Caco-2 (cell line): ENCODE measurements around the gene GPX2. TPM values are rescaled to one million over a fixed set of nuclear protein-coding genes. Genes with fewer than 3 reads are reported as not detected.

Experiments
- BruUV-seq: library from RNA; stranded (reverse); fragments of 400-500 nt; replicated peaks from 2 replicates; lab custom pipeline; 2021; lab: Mats Ljungman, UMichigan
- CTCF ChIA-PET: fragments of 300-600 bp; sonication (Branson Sonifier 250); formaldehyde crosslinking; loops from one replicate; lab custom pipeline; 2022; ENCODE audit warnings: antibody characterized with exemption; lab: Charles Lee
- POLR2A ChIA-PET: fragments of 300-600 bp; sonication (Branson Sonifier 250); formaldehyde crosslinking; loops from one replicate; lab custom pipeline; 2022; ENCODE audit warnings: antibody characterized with exemption; lab: Charles Lee
- DNase-seq, 2 experiments: peaks; one replicate each; pipeline versions ENCODE4 v3.0.0 to v3.0.0-alpha.2; 2020 to 2022
- H3K27me3 ChIP-seq: replicated peaks from 2 replicates; pipeline ENCODE4 v1.6.0; 2011; ENCODE audit warnings: low read length; ENCODE audit not compliant: control insufficient read depth, insufficient read depth
- H3K36me3 ChIP-seq: 2 replicates; pipeline ENCODE4 v1.5.1; 2011; ENCODE audit warnings: low read length; ENCODE audit not compliant: control insufficient read depth, insufficient read depth
- H3K4me1 ChIP-seq: fragments of 250-450 bp; sonication (Bioruptor Pico); 2 replicates; pipeline ENCODE4 v1.5.1; 2020; ENCODE audit warnings: mild to moderate bottlenecking
- H3K4me3 ChIP-seq: 2 replicates; pipeline ENCODE4 v1.5.1; 2011; ENCODE audit warnings: low read depth, mild to moderate bottlenecking, control low read depth, low read length
- H3K9me3 ChIP-seq: fragments of 250-450 bp; sonication (Bioruptor Pico); 2 replicates; pipeline ENCODE4 v1.5.1; 2020; ENCODE audit warnings: mild to moderate bottlenecking, moderate library complexity
- H3K27ac Mint-ChIP-seq: one replicate; pipeline ENCODE4 v1.8.0; 2022; ENCODE audit warnings: mixed read lengths; ENCODE audit not compliant: unreplicated experiment
- H3K27me3 Mint-ChIP-seq: one replicate; pipeline ENCODE4 v1.8.0; 2022; ENCODE audit warnings: mixed read lengths; ENCODE audit not compliant: insufficient read depth, unreplicated experiment
- H3K36me3 Mint-ChIP-seq: one replicate; pipeline ENCODE4 v1.8.0; 2022; ENCODE audit warnings: mild to moderate bottlenecking, mixed read lengths; ENCODE audit not compliant: insufficient read depth, unreplicated experiment
- H3K4me1 Mint-ChIP-seq: one replicate; pipeline ENCODE4 v1.8.0; 2022; ENCODE audit warnings: low read depth, mixed read lengths; ENCODE audit not compliant: unreplicated experiment
- H3K4me3 Mint-ChIP-seq: one replicate; pipeline ENCODE4 v1.8.0; 2022; ENCODE audit warnings: mild to moderate bottlenecking, moderate library complexity, mixed read lengths; ENCODE audit not compliant: unreplicated experiment
- H3K9me3 Mint-ChIP-seq: one replicate; pipeline ENCODE4 v1.8.0; 2022; ENCODE audit warnings: mixed read lengths; ENCODE audit not compliant: unreplicated experiment
- intact Hi-C: fragments of 100-400 bp; cut with micrococcal nuclease; formaldehyde crosslinking; loops from one replicate; pipeline ENCODE4 v1.10.0; 2022; ENCODE audit not compliant: unreplicated experiment
- total RNA-seq: library from RNA; stranded (reverse); gene quantifications from 2 replicates; pipeline ENCODE4 v1.2.3, GENCODE V29; 2022
- TF ChIP-seq, protein P1 (sequence below), 2 experiments: fragments of 200-600 bp in 1 of 2; IDR thresholded peaks; 1 replicate in 1 of 2; 2 replicates in 1 of 2; pipeline versions ENCODE4 v1.5.1 to v1.8.0; 2011 to 2022; ENCODE audit warnings: antibody characterized with exemption in 1 of 2, control low read depth in 1 of 2, inconsistent platforms in 1 of 2, low read depth in 1 of 2, low read length in 1 of 2, mild to moderate bottlenecking in 1 of 2, moderate library complexity in 1 of 2; ENCODE audit not compliant: insufficient read depth in 1 of 2, severe bottlenecking in 1 of 2, unreplicated experiment in 1 of 2

Gene GPX2
- total RNA-seq, 1 experiment from 2014 or later = 48.1 TPM

DNA sequence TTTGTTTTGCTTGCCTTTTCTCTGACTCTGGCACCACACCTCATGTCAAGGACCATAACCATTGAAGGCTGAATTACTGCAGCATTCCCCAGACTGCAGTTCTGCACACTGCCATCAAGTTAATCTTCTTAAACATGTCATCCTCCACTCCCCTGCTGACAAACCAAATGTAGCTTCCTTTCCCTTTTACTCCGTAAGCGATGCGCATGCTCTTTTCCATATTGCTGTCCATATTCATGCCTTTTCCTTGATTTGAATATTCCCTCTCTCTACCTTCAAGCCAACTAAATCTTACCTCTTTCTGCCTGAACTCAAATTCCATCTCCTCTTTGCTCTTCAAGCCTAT lies 13.6 kb downstream of the GPX2 start:
- H3K27ac Mint-ChIP-seq = no peak overlapping the region
- no peaks in the 10 kb centered on the region for H3K27me3 Mint-ChIP-seq
- intact Hi-C loops = no loop called here
- no peak overlapping the region for H3K4me3 Mint-ChIP-seq
- Histone ChIP-seq H3K4me3 (no peak overlapping the region), H3K9me3 (no peaks in the 10 kb centered on the region), H3K27me3 (no peaks in the 10 kb centered on the region), H3K4me1 (peaks cover 7% of the 10 kb centered on the region), H3K36me3 (peaks cover 2% of the 10 kb centered on the region)
- peaks cover 6% of the 10 kb centered on the region for H3K4me1 Mint-ChIP-seq
- H3K36me3 Mint-ChIP-seq = peaks cover 24% of the 10 kb centered on the region
- DNase-seq = no peak
- ChIA-PET CTCF (no interaction called here), POLR2A (no interaction called here)
- no TSS peak for BruUV-seq
- TF ChIP-seq, protein P1, sequence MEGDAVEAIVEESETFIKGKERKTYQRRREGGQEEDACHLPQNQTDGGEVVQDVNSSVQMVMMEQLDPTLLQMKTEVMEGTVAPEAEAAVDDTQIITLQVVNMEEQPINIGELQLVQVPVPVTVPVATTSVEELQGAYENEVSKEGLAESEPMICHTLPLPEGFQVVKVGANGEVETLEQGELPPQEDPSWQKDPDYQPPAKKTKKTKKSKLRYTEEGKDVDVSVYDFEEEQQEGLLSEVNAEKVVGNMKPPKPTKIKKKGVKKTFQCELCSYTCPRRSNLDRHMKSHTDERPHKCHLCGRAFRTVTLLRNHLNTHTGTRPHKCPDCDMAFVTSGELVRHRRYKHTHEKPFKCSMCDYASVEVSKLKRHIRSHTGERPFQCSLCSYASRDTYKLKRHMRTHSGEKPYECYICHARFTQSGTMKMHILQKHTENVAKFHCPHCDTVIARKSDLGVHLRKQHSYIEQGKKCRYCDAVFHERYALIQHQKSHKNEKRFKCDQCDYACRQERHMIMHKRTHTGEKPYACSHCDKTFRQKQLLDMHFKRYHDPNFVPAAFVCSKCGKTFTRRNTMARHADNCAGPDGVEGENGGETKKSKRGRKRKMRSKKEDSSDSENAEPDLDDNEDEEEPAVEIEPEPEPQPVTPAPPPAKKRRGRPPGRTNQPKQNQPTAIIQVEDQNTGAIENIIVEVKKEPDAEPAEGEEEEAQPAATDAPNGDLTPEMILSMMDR (IDR thresholded peaks at IDR 0.05; ENCODE audit: insufficient read depth in 1 of 2, low read depth in 1 of 2, low read length in 1 of 2, severe bottlenecking in 1 of 2, unreplicated experiment in 1 of 2) = no peak
- no peaks in the 10 kb centered on the region for H3K9me3 Mint-ChIP-seq

DNA sequence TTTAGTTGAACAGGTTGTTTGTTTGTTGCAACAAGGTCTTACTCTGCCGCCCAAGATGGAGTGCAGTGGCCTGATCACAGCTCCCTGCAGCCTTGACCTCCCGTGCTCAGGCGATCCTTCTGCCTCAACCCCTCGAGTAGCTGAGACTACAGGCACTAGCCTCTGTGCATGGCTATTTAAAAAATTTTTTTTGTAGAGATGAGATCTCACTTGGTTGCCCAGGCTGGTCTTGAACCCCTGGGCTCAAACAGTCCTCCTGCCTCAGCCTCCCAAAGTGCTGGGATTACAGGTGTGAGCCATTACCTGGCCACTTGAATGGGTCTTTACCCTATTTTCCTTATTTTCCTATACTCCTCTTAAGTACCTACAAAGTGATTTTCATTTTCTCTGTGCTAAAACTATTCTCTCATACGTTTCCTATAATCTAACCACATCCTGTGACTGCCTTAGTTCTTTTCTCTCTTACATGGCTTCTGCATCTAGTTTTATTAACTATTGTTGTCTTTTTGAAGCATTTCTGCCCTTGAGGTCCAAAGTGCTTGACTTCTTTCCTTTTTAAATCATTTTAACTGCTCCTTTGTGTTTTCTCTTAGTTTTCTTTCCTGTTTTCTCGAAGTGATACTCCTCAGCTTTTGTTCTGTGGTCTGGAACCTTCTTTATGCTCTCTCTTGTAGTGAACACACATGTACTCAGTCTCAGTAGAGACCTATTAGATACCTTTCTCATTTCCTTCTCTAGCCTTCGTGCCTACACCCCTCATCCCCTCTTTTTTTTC lies 14.1 kb downstream of the GPX2 start:
- H3K27me3 Mint-ChIP-seq = no peaks in the 10 kb centered on the region
- peaks cover 6% of the 10 kb centered on the region for H3K4me1 Mint-ChIP-seq
- peaks cover 27% of the 10 kb centered on the region for H3K36me3 Mint-ChIP-seq
- H3K27ac Mint-ChIP-seq = no peak overlapping the region
- Histone ChIP-seq H3K4me1 (peaks cover 7% of the 10 kb centered on the region), H3K27me3 (no peaks in the 10 kb centered on the region), H3K36me3 (peaks cover 2% of the 10 kb centered on the region), H3K9me3 (no peaks in the 10 kb centered on the region), H3K4me3 (no peak overlapping the region)
- DNase-seq = no peak
- no peaks in the 10 kb centered on the region for H3K9me3 Mint-ChIP-seq
- POLR2A ChIA-PET = no interaction called here
- CTCF ChIA-PET = no interaction called here
- intact Hi-C loops = no loop called here
- TF ChIP-seq, protein P1 (IDR thresholded peaks at IDR 0.05; ENCODE audit: insufficient read depth in 1 of 2, low read depth in 1 of 2, low read length in 1 of 2, severe bottlenecking in 1 of 2, unreplicated experiment in 1 of 2) = no peak
- H3K4me3 Mint-ChIP-seq = no peak overlapping the region
- no TSS peak for BruUV-seq

- ChIA-PET POLR2A (interaction anchor here (0.5 kb wide), 1 partner anchor 65 kb away, joined by 5 read pairs; no protein-coding TSS in a partner anchor), CTCF (interaction anchor here (0.8 kb wide), 1 partner anchor 444 kb away, joined by 7 read pairs; no protein-coding TSS in a partner anchor)
- Histone ChIP-seq H3K4me3 (no peak overlapping the region), H3K4me1 (peaks cover 5% of the 10 kb centered on the region), H3K36me3 (peaks cover 2% of the 10 kb centered on the region; the same call in 1 of the 2 replicates), H3K27me3 (no peaks in the 10 kb centered on the region), H3K9me3 (no peaks in the 10 kb centered on the region)
- TF ChIP-seq, protein P1 (IDR thresholded peaks at IDR 0.05; ENCODE audit: insufficient read depth in 1 of 2, low read depth in 1 of 2, low read length in 1 of 2, severe bottlenecking in 1 of 2, unreplicated experiment in 1 of 2) = no peak
- Mint-ChIP-seq H3K27me3 (no peaks in the 10 kb centered on the region), H3K36me3 (peaks cover 21% of the 10 kb centered on the region), H3K27ac (no peak overlapping the region), H3K4me3 (no peak overlapping the region), H3K9me3 (no peaks in the 10 kb centered on the region), H3K4me1 (peaks cover 6% of the 10 kb centered on the region)
- no TSS peak for BruUV-seq
- no peak for DNase-seq
- intact Hi-C loops = no loop called here
Observed at GRCh38 chr14:64927031-64927430, 15.5 kb downstream of the GPX2 start.
